WI38 (cell line): ENCODE results near the gene TMEM114.

Experiments used
- H3K4me3 ChIP-seq: 2 replicates; pipeline ENCODE4 v1.5.1; 2011; ENCODE audit warnings: low read depth, mild to moderate bottlenecking, control low read depth, low read length
- TF ChIP-seq, protein P1 (sequence below): IDR thresholded peaks from 2 replicates; pipeline ENCODE4 v1.5.1; 2012; ENCODE audit warnings: low read depth, mild to moderate bottlenecking, control low read depth, low read length

The TMEM114 gene

DNA sequence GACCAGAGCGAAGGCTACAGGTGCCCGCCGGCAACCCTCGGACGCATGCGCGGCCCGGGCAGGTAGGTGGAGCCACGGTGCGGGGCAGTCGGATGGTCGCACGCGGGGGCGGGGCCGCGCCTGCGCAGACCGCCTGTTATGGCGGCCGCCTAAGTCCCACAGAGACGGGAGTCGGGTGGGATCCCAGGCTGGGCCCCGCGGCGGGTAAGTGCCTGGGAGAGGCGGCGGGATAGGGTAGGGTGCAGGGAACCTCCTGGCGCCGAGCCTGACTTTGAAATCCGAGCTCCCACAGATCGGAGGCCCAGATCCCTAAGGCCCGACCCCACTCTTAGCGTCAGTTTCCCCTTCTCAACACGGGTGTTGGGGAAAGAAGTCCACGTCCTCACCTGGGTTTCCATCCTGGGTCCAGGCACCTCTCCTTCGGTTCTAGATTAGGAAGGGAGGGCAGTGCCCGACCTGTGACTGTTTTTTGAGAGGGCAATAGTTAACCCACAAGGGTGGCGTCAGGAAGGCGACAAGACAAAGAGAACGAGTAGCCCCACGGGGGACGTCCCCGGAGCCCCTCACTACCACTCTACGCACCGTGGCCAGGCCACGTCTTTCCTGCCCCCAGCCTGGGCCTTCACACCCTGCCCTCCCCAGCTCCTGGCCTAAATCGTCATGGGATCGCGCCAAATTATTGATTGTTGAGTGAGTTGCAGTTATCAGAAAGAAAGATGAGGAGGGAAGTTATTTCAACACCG is 31.4 kb upstream of the TMEM114 start, which contains the start of gene METTL22:
TSS of gene METTL22 (plus strand) at position 127 of the 743 bp plus-strand sequence. CDS start 3,968 bp downstream, outside the sequence.
- H3K4me3 ChIP-seq, result peak within 1 kb of the TSS; percentile 100
- TF ChIP-seq, protein P1, sequence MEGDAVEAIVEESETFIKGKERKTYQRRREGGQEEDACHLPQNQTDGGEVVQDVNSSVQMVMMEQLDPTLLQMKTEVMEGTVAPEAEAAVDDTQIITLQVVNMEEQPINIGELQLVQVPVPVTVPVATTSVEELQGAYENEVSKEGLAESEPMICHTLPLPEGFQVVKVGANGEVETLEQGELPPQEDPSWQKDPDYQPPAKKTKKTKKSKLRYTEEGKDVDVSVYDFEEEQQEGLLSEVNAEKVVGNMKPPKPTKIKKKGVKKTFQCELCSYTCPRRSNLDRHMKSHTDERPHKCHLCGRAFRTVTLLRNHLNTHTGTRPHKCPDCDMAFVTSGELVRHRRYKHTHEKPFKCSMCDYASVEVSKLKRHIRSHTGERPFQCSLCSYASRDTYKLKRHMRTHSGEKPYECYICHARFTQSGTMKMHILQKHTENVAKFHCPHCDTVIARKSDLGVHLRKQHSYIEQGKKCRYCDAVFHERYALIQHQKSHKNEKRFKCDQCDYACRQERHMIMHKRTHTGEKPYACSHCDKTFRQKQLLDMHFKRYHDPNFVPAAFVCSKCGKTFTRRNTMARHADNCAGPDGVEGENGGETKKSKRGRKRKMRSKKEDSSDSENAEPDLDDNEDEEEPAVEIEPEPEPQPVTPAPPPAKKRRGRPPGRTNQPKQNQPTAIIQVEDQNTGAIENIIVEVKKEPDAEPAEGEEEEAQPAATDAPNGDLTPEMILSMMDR, result no peak

DNA sequence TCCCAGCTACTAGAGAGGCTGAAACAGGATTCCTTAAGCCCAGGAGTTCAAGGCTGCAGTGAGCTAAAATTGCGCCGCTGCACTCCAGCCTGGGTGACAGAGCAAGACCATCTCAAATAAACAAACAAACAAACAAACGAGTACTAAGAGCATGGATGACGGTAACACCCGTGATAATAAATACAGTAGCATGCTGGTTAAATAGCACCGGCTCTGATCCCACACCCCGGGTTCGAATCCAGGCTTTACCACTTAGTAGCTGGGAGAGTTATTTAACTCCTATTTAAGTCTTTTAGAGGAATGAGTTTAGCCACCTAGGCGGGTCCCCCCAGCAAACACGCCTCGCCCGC is 30.9 kb upstream of the TMEM114 start:
- H3K4me3 ChIP-seq, result peak overlapping the region; percentile 100
- TF ChIP-seq, protein P1, result no peak

DNA sequence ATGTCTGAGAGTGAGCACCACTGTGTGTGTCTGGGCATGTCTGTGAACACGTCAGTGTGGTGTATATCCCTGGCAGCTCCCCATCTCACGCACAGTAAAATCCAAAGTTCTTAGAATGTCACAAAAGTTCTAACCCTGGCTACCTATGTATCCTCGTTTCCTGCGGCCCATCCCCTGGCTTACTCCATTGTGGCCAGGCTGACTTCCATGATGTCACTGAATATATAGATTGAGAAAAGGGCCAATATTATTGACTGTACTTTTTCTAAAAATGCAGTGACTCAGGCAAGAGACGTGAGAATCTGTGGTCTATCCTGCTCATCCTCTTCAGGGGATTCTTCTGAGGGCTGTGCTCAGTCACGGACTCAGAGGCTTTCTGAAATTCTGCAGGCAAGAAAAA is 30.2 kb upstream of the TMEM114 start:
- TF ChIP-seq, protein P1, result no peak
- H3K4me3 ChIP-seq, result no peak overlapping the region

DNA sequence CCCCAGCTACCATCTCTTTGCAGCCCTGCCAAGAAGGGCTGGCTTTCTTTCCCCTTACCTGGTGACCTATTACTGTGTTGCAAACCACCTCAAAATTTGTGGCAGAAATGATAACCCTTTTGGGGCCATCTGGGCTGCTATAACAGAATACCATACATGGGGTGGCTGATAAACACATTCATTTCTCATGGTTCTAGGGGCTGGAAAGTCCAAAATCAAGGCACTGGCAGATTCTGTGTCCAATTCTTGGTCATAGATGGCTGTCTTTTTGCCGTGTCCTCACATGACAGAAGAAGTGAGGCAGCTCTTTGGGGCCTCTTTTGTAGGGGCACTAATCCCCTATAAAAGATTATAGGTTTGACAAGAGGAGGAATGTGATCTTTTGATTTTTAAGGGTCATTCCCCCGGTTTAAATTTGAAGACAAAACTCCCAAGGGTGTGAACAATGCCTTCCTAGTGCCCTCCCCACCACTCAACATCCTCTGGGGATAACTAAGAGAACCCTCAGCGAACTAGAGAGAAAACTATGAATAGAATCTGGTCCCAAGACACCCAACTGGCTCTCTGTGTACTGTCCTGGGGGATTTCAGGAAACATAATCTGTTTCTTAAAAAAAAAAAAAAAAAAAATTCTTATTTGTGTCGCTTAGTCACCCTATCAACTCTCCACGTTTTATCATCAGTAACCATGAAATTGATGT is 29.5 kb upstream of the TMEM114 start:
- TF ChIP-seq, protein P1, result no peak
- H3K4me3 ChIP-seq, result no peak overlapping the region

DNA sequence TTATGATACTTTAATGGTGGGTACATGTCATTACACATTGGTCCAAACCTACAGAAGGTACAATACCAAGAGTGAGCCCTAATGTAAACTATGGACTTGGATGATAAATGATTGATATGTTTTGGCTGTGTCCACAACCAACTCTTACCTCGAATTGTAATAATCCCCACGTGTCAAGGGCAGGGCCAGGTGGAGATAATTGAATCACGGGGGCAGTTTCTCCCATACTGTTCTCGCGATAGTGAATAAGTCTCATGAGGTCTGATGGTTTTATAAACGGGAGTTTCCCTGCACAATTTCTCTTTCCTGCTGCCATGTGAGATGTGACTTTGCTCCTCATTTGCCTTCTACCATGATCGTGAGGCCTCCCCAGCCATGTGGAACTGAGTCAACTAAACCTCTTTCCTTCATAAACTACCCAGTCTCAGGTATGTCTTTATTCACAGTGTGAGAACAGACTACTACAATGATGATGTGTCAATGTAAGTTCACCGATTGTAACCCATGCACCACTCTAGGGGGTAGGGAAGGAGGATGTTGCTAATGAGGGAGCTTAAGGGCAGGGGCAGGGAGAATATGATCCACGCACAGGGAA is 24.2 kb upstream of the TMEM114 start:
- TF ChIP-seq, protein P1, result no peak
- H3K4me3 ChIP-seq, result no peak overlapping the region

DNA sequence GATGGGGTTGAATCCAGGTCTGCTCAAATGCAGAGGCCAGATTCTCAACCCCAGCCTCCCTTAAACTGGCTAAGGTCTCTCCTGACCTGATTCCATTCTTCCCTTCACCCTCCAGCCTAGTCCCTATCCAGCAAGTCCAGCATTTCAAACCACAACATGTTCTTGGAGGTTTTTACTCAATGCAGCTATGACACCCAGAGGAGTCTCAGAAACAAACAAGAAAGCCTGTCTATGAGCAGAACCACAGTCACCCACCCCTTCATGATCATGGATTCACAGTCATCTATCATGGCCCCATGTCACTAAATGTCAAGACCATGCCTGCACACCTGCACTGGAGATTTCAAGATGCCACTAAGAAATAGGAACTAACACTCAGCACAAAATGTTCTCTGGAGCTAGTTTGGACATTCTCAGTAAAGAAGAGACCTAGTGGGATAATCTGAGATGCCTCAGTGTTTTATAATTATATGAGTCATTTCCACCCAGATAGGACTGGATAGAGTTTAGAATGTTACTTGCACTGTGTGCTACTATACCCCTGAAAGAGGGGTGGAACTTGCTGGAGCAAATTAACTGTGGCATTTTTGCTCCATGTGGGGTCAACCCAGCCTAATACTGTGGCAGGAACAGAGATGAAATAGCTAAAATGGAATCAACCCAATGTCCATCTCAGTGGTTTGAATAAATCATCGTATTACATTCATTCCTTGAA is 21.7 kb upstream of the TMEM114 start:
- TF ChIP-seq, protein P1, result no peak
- no peak overlapping the region for H3K4me3 ChIP-seq
